HG03108 (cell line): Measurements from ENCODE around the gene CDCA3.
A peak's percentile ranks its signal among the peaks of the same experiment; 100 is the strongest.

Source experiments
- ATAC-seq: cut with Tn5 transposase; IDR thresholded peaks from one replicate; pipeline ENCODE4 v1.9.1; 2021; ENCODE audit warnings: moderate library complexity; ENCODE audit not compliant: unreplicated experiment

The CDCA3 gene

GRCh38 chr12:6855322-6855721, 4.2 kb upstream of the CDCA3 start:
- no peak for ATAC-seq

GRCh38 chr12:6854036-6854435, 3.0 kb upstream of the CDCA3 start:
- ATAC-seq: no peak

GRCh38 chr12:6853626-6854025, 2.5 kb upstream of the CDCA3 start:
- no peak for ATAC-seq

GRCh38 chr12:6852651-6853354, 1.7 kb upstream of the CDCA3 start:
- no peak for ATAC-seq

DNA sequence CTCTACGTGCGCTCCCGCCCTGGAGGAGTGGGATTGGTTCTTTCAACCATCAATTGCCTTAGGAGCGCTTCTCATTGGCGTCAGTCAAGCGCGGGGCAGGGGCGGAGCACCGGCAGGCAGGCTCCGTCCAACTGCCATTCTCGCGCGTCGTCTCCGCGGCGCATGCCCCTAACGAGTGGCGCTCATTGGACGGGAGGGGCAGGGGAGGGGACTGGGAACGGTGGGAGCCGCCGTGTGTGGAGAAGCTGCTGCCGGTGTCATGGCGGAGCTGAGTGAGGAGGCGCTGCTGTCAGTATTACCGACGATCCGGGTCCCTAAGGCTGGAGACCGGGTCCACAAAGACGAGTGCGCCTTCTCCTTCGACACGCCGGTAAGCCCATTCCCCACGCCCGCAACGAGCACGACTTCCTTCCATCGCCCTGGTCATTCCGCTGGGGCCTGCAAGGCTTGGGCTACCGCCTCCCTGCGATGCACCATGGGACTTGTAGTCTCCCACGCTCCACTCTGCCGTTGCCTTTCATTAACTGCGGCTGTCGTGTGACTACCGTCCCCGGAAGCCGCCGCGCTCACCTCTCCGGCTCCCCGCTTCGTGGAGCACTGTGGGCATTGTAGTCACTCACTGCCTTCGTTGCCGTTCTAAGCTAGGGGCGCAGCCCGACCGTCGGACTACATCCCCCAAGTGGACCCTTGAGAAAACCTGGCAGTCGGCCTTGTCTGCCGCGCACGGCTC, 1.0 kb upstream of the CDCA3 start, which contains the start of gene USP5:
USP5 (plus strand) TSS at position 230 of the 730 bp plus-strand sequence; CDS start at position 260, 30 bp downstream.
- ATAC-seq: peak; percentile 68

- no peak for ATAC-seq
These were observed 312 bp downstream of the CDCA3 start for GRCh38 chr12:6850796-6851152.

DNA sequence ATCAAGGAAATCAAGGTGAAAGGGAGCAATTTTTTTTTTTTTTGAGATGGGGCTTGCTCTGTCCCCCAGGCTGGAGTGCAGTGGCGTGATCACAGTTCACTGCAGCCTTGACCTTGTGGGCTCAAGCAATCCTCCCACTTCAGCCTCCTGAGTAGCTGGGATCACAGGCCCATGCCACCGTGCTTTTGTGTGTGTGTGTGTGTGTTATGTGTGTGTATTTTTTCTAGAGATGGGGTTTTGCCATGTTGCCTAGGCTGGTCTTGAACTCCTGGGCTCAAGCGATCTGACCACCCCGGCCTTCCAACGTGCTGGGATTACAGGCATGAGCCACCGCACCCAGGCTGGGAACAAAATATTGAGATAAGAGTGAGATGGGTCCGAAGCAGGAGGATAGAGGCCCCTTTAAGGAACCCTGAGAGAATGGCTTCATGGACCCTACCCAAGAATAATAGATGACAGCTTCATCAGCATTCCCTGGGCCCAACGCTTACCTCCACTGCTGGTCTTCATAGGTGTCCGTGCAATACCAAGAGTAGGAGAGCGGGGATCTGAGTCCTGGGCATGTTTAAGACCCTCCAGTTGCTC, 1.0 kb downstream of the CDCA3 start:
- ATAC-seq: no peak

DNA sequence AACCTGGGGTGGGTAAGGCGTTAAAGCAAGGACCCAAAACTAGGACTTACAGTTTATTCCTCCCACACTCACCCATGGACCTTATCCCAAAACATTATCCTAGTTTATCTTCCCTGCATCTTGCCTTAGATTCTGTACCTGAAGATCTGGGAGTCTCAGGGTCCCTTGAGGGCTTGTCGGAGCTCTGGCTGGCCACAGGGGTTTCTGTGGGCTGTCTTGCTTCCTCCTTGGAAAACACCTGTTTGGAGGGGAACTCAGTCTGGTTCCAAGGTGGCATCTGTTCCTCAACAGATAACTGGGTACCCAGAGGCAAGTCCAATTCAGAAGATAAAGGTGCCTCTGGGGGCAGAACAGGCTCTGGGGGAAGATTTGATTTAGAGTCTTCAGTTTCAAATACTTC, 1.7 kb downstream of the CDCA3 start:
- no peak for ATAC-seq

- ATAC-seq: no peak
These were observed 3.4 kb downstream of the CDCA3 start for GRCh38 chr12:6847676-6848075.

DNA sequence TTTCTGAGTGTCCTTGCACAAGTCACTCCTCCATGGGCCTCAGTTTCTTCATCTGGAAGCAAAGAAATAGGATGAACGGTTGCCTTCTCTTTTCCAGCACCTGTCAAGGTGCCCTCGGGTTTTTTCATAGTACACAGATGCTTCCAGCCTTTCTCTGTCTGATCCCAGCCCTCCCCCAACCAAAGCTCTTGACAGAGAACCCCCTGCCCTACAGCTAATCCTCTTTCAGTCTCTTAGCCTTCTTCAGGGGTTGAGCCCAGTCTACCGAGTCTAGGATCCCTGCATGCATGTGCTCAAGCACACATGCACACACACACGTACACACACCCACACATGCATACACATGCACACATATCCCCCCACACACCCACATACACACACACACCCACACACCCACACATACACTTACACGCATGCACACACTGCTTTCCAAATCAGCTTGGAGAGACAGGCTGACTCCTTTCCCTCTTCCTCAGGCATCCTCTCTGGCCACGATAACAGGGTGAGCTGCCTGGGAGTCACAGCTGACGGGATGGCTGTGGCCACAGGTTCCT, 4.7 kb downstream of the CDCA3 start:
- no peak for ATAC-seq

DNA sequence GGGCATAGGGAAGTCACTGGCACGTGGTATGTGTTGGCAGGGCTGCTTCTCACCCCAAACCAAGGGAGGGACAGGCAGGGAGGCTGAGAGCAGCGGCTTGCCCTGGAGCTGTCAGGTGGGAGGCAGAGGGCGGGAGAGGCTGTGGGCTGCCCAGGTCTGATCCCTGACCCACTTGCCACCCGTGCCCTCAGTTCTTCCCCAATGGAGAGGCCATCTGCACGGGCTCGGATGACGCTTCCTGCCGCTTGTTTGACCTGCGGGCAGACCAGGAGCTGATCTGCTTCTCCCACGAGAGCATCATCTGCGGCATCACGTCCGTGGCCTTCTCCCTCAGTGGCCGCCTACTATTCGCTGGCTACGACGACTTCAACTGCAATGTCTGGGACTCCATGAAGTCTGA, 5.7 kb downstream of the CDCA3 start:
- no peak for ATAC-seq

GRCh38 chr12:6843118-6843902, 7.8 kb downstream of the CDCA3 start:
- no peak for ATAC-seq

DNA sequence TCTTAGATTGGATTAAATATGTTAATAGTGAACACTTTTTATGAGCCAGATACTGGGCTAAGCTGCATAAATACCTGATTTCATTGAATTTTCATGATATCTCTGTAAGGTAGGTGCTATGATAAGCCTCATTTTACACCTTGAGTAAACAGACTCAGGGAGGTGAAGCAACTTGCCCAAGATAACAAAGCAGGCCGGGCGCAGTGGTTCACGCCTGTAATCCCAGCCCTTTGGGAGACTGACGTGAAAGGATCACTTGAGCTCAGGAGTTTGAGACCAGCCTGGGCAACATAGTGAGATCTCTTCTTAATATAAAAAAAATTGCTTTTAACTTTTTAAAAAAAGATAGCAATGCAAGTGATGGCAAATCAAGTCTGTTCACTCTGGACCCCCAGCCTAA, 9.0 kb downstream of the CDCA3 start:
- ATAC-seq: no peak

DNA sequence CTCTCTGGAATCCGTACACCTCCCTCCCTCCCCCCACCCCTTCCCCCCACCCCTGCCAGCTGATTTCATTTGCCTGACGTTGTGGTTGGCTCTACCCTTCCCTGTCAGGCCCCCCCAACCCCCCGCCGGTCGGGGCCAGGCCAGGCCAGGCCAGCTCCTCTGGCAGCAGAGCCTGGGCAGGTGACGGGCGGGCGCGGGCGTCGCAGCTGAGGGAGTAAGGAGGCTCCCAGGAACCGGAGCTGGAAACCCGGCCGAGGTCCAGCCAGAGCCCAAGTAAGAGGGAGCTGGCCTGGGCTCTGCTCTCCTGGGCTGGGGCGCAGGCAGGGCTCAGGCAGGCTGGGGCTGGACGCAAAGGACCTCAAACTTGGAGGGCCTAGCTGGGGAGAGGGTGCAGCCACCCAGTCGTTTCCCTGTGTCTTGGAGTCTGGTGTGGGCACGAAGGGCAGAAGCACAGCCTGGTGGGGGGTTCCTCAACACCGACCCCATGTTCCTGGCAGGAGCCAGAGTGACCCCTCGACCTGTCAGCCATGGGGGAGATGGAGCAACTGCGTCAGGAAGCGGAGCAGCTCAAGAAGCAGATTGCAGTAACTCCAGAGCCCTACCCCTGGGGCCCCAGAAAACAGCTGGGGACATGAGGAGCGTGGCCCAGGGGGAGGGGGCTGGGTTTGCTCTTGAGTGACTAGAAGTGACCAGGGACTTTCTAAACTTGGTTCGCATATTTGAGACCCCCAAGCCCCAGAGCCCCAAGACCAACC, 10.1 kb downstream of the CDCA3 start, which contains the start of gene GNB3:
GNB3 (plus strand) TSS at position 165 of the 755 bp plus-strand sequence; CDS start at position 528, 363 bp downstream.
- ATAC-seq: no peak

- ATAC-seq: no peak
These were observed 10.8 kb downstream of the CDCA3 start for GRCh38 chr12:6840330-6840729.

DNA sequence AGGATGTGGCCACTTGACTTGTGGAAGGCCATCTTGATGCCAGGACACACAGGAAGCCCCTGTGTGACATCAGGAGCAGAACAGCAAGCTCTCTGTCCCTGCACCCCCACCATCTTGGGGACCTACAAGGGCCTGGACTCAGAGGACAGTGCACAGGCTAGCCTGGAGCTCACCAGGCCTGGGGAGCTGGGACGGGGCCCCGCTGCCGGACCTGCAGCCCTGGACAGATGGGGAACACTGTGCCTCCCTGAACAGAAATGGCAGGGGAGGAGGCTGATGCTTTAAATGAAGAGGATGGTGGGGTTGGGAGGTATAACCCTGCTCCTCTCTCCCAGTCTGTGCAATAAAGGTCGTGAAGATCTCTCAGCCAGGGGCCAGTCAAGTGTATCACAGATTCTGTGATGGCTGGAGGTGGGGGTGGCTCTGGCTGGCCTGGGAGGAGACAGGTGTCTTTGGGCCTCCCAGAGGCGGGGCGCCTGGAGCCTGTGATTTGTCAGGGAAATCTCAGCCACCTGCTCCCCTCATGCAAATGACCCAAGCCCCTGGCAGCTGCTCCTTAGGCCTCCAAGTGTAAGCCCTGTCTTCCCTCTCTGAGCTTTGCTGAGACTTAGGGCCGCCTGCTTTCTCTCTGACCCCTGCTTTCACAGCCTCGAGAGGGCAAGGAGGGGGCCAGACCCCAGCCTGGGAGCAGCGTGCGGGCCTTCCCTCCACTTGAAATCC, 11.4 kb downstream of the CDCA3 start:
- no peak for ATAC-seq

GRCh38 chr12:6838854-6839253, 12.2 kb downstream of the CDCA3 start:
- ATAC-seq: no peak

GRCh38 chr12:6837370-6838060, 13.6 kb downstream of the CDCA3 start:
- no peak for ATAC-seq

GRCh38 chr12:6836851-6837250, 14.2 kb downstream of the CDCA3 start:
- no peak for ATAC-seq
